GM23248 (cell line): ENCODE measurements around the gene LGALS3.

Experiments used
- EZH2 ChIP-seq: fragments of 200-600 bp; sonication (generic); IDR thresholded peaks from 2 replicates; pipeline ENCODE4 v1.6.1; 2018; ENCODE audit warnings: antibody characterized with exemption, mild to moderate bottlenecking; ENCODE audit not compliant: insufficient read depth, poor library complexity, severe bottlenecking
- EZH2phosphoT487 ChIP-seq: fragments of 200-600 bp; sonication (generic); IDR thresholded peaks from 2 replicates; pipeline ENCODE4 v1.6.1; 2018; ENCODE audit warnings: antibody characterized with exemption, moderate library complexity, mild to moderate bottlenecking, low read depth; ENCODE audit not compliant: insufficient read depth

DNA sequence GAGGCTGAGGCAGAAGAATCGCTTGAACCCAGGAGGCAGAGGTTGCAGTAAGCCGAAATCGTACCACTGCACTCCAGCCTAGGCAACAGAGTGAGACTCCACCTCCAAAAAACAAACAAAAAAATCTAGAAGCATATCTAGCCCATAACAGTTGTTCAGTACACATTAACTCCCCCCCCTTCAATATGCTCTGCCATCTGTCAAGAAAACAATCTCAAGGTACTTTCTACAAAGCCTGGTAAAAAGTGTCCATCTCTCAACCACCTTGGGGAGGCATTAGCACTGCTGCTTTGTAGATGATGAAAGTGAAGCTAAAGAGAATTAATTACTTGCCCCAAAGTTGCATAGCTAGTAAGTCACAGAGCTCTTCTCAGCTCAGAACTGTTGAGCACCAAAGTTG, 24.9 kb downstream of the LGALS3 start:
- TF ChIP-seq EZH2 (no peak), EZH2phosphoT487 (no peak)
